ENCODE results near the gene FGGY.
"Not testable (repeated sequence)": the region's sequence is repeated elsewhere in the genome, so short reads cannot be mapped to it uniquely, and the experiment has no call there.

FGGY gene

GRCh38 chr1:59296358-59297256 lies at the start of gene FGGY:
TSS of gene FGGY (plus strand) at chr1:59297094. CDS start at chr1:59321550, 24,456 bp downstream.
- DNase-seq, result peak; percentile 94 to 99

- DNase-seq, result no peak
Observed at GRCh38 chr1:59248758-59249157, 48.1 kb upstream of the FGGY start.

- no peak for DNase-seq
Observed at GRCh38 chr1:59249396-59250137, 47.3 kb upstream of the FGGY start.

GRCh38 chr1:59251061-59251460 lies 45.8 kb upstream of the FGGY start:
- not testable (repeated sequence) for DNase-seq

GRCh38 chr1:59256429-59256828 lies 40.5 kb upstream of the FGGY start:
- DNase-seq, result not testable (repeated sequence)

- DNase-seq, result no peak
Observed at GRCh38 chr1:59258412-59259032, 38.4 kb upstream of the FGGY start.

GRCh38 chr1:59261537-59261936 lies 35.4 kb upstream of the FGGY start:
- no peak for DNase-seq

- no peak for DNase-seq
Observed at GRCh38 chr1:59262631-59263030, 34.3 kb upstream of the FGGY start.

- no peak for DNase-seq
Observed at GRCh38 chr1:59263111-59263510, 33.8 kb upstream of the FGGY start.

GRCh38 chr1:59265622-59266021 lies 31.3 kb upstream of the FGGY start:
- DNase-seq, result peak in 1 of 2 experiments; percentile 21

- DNase-seq, result no peak
Observed at GRCh38 chr1:59266180-59266926, 30.5 kb upstream of the FGGY start.

- no peak for DNase-seq
Observed at GRCh38 chr1:59266927-59267293, 30.0 kb upstream of the FGGY start.

- DNase-seq, result no peak
Observed at GRCh38 chr1:59268406-59268805, 28.5 kb upstream of the FGGY start.

- DNase-seq, result no peak
Observed at GRCh38 chr1:59271561-59272260, 25.2 kb upstream of the FGGY start.

- no peak for DNase-seq
Observed at GRCh38 chr1:59272507-59272906, 24.4 kb upstream of the FGGY start.

- DNase-seq, result no peak
Observed at GRCh38 chr1:59276439-59276851, 20.4 kb upstream of the FGGY start.

GRCh38 chr1:59278780-59279354 lies 18.0 kb upstream of the FGGY start:
- no peak for DNase-seq

GRCh38 chr1:59279645-59280044 lies 17.2 kb upstream of the FGGY start:
- DNase-seq, result no peak

GRCh38 chr1:59282951-59283350 lies 13.9 kb upstream of the FGGY start:
- DNase-seq, result no peak

- no peak for DNase-seq
Observed at GRCh38 chr1:59285691-59286090, 11.2 kb upstream of the FGGY start.

GRCh38 chr1:59288046-59288445 lies 8.8 kb upstream of the FGGY start:
- no peak for DNase-seq

- DNase-seq, result no peak
Observed at GRCh38 chr1:59289570-59289969, 7.3 kb upstream of the FGGY start.
